GM18507 (cell line): ENCODE measurements around the gene ATP2B3.

Source experiments
- DNase-seq: peaks from one replicate; pipeline ENCODE4 v3.0.0; 2011; ENCODE audit warnings: low read depth; ENCODE audit not compliant: insufficient read length; ENCODE audit errors: extremely low spot score
- FAIRE-seq: peaks from 2 replicates; lab custom pipeline; 2011; peaks lifted over from hg19 to GRCh38; lab: Jason Lieb, UNC

ATP2B3 gene

GRCh38 chrX:153626025-153626633 lies 108.7 kb downstream of the ATP2B3 start:
- DNase-seq (no peak), FAIRE-seq (no peak)

DNA sequence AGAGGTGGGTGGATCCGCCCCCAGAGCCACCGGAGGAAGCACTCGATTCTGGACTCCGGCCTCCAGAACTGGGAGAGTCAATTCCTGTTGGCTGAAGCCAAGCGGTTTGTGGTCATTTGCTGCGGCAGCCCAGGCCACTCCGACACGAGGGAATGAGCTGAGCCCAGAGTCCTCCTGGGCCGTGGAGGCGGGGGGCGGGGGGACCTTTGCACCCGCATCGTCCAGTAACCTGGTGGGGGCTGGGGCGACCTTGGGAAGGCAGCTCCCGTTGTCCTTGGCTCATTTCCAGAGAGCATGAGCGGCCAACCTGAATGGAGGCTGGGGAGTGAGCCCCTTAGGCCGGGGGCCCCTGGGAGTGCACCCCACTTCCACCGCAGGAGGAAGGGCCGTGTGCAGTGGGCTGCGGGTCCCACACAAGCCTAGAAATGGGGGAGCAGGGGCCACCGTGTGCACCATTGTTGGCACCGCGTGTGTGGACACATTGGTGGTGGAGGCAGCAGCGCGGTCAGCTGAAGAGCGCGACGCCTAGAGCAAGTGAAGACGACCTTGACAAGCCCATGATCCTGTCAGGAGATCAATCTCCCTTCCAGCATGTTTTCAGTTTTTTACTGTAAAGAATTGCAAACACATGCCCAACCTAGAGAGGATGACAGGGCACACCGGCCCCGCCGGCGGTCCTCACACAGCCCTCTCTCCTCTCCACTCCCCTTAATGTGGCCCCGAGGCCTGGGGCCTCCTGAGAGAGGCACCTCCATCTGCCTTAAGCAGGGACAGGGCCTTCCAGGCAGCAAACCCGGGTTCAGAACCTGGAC lies 109.6 kb downstream of the ATP2B3 start:
- no peak for FAIRE-seq
- DNase-seq, result no peak

GRCh38 chrX:153627675-153628111 lies 110.3 kb downstream of the ATP2B3 start:
- FAIRE-seq, result no peak
- DNase-seq, result no peak

- no peak for DNase-seq
- no peak for FAIRE-seq
These were observed 110.7 kb downstream of the ATP2B3 start for GRCh38 chrX:153628129-153628528.

DNA sequence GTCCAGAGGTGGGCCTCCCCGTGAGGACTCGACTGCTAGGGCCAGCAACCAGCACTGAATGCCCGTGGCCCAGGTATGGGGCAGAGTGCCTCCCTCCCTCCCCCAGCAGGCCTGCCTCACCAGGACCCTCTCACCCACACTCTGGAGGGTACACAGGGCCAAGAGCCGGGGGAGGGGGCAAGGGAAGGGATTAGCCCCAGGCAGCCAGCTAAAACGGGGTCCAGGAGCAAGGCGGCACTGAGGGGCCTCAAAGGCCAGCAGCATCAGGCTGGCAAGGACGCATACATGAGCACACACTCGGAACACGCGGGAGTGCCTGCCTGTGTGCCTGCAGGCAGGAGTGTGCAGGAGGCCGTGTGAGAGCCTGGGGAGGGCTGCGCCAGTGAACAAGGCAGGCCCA lies 111.2 kb downstream of the ATP2B3 start:
- FAIRE-seq, result no peak

DNA sequence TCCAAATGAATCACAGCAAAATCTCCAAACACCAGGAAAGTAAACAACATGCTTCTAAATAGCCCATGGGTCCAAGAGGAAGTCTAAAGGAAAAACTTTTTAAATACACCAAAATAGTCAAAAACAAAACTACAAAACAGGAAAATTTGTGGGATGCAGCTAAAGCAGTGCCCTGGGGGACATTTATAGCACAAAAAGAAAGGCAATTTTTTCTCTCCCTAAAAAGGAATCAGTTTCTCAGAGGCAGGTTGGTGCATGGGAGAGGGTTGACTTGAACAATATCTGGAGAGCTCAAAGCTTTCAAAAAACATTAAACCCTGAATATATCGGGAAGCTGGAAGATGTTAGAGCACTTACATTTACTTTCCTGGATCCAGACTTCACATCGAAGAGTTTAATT lies 113.9 kb downstream of the ATP2B3 start:
- DNase-seq (no peak), FAIRE-seq (no peak)

More for the DNA sequence above, 111.2 kb downstream of the ATP2B3 start:
- no peak for DNase-seq

DNA sequence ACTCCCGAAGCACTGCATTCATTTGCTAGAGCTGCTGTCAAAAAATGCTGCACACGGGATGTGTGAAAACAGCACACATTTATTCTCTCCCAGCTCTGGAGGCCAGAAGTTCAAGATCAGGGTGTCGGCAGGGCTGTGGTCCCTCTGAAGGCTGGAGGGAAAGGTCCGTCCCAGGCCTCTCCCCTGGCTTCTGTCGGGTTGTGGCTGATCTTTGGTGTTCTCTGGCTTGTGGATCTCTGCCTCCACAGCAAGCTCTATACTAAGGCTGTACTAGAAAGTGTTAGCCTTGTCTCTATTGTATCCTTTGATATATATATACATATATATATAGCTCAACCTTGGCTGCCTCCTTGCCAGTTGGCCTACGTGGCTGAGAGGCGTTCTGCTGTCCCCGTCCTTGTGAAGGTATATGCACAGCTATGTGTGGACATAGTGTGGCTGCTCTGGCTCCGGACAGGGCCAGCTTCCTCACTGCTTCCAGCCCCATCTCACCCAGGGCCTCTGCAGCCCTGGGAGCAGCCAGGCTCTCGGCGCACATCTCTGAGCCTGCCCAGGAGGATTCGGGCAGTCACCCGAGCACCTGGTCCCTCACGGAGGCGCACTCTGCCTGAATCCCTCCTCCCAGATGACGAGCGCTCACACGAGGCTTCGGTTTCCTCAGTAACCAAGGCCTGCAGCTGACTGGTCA lies 114.6 kb downstream of the ATP2B3 start:
- FAIRE-seq (no peak), DNase-seq (no peak)
